ENCODE data around the gene MACROD2.

The MACROD2 gene

DNA sequence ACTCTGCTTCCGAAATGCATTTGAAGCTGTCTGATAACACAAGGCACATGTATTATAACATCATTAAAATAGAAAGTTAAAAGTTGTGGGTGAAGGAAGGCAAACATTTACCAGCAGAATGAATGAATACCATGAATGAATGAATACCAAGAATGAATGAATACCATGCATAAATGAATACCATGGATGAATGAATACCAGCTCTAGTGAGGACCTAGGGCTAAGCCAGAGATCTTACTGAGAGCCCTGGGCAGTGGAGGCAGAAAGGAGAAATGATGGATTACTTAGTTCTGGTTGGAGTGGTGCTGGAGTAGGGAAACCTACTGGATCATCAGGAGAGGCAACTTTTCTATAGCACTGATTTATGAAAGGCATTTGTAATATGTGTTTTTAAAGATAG is 1579.9 kb downstream of the MACROD2 start:
- Mint-ChIP-seq H3K4me1 (ENCODE audit: low read depth) (no peaks in the 10 kb centered on the region), H3K27me3 (ENCODE audit: low read depth) (no peaks in the 10 kb centered on the region), H3K27ac (no peak overlapping the region), H3K9me3 (peaks cover 20% of the 10 kb centered on the region), H3K36me3 (ENCODE audit: low read depth) (no peaks in the 10 kb centered on the region), H3K4me3 (no peak overlapping the region)
- DNase-seq (ENCODE audit: low spot score), result no peak

DNA sequence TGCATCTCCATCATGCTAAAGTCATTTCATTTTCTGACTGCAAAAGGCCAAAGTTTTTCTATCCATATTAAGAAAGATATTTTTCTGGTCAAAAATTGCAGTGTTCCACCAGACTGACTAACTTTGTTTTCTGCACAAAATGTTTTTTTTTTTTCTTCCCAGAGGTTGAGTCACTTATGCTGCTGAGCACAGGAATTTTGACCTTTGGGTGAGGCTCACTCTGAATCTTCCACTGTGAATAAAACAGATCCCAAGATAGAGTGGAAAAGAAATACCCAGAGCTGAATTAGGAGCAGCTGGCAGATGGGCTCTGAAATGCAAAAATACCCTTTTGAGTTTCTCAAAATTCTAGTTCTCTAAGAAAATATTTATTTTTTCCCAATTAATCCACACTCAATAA is 1581.1 kb downstream of the MACROD2 start:
- Mint-ChIP-seq H3K27me3 (ENCODE audit: low read depth) (no peaks in the 10 kb centered on the region), H3K9me3 (peaks cover 13% of the 10 kb centered on the region), H3K27ac (no peak overlapping the region), H3K36me3 (ENCODE audit: low read depth) (no peaks in the 10 kb centered on the region), H3K4me1 (ENCODE audit: low read depth) (no peaks in the 10 kb centered on the region), H3K4me3 (no peak overlapping the region)
- DNase-seq (ENCODE audit: low spot score), result no peak

DNA sequence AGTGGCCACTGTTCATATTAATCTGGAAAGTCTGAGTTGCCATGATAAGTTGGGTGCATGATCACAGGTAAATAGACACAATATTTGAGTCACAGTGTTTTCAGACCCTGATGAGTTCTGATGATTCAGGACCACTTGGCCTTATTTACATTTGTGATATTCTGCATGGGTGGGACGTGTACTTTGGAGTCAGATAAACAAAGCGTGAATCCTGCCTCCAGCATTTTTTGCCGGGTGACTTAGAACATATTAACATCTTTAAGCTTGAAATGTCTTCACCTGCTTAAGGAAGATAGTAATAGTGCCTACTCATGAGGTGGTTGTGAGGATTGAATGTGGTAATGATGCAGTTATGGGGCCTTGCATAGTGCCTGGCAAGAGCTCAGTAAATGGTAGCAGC is 1582.8 kb downstream of the MACROD2 start:
- H3K36me3 Mint-ChIP-seq (ENCODE audit: low read depth), result no peaks in the 10 kb centered on the region
- H3K27me3 Mint-ChIP-seq (ENCODE audit: low read depth), result no peaks in the 10 kb centered on the region
- DNase-seq (ENCODE audit: low spot score), result no peak
- no peaks in the 10 kb centered on the region for H3K4me1 Mint-ChIP-seq (ENCODE audit: low read depth)
- H3K27ac Mint-ChIP-seq, result no peak overlapping the region
- peaks cover 17% of the 10 kb centered on the region for H3K9me3 Mint-ChIP-seq
- no peak overlapping the region for H3K4me3 Mint-ChIP-seq

DNA sequence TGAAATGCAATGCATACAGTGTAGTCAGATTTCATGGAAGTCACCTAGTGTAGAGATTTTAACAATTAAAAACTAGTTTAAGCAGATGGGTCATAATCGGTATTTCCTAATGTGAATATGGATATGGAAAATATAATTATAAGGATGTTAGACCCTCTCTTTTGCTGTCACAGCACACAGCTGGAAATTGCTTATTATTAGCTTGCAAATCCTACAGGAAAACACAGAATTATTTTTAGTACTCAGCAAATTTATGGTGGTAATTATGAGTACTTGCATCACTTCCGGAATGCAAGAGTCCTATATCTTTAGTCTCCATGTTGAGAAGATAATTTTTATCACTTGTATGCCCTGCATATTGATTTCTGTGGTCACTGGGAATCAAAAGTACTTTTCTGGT is 1584.4 kb downstream of the MACROD2 start:
- Mint-ChIP-seq H3K4me3 (no peak overlapping the region), H3K27ac (no peak overlapping the region), H3K36me3 (ENCODE audit: low read depth) (no peaks in the 10 kb centered on the region), H3K4me1 (ENCODE audit: low read depth) (no peaks in the 10 kb centered on the region), H3K9me3 (peaks cover 19% of the 10 kb centered on the region), H3K27me3 (ENCODE audit: low read depth) (no peaks in the 10 kb centered on the region)
- no peak for DNase-seq (ENCODE audit: low spot score)

DNA sequence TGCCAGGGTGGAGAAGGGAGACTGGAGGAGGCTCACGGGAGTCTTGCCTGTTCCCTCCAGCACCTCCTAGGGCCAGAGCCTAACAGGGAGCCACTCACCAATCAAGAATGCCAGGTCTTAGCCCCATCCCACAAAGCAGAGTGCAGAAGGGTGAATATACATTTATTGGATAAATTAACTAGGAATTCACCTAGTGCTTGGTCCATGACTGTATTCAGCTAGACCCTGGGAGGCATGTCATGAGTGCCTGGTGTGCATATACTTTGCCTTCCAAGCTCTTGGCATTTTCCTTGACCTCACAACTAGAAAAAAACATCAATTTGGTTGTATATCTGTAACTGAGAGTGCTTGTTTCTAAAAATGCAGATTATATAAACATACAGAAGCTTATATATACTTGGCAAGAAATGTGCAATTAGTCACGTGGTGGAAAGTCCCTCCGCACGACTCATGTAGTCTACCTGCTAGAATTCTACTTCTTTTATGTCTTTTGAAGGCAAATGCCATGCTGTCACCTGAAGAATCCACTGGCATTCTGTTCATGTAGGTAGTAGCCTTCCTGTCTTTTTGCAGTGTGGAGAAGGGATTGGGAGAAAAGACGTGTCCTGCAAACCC is 1586.9 kb downstream of the MACROD2 start:
- no peak overlapping the region for H3K27ac Mint-ChIP-seq

DNA sequence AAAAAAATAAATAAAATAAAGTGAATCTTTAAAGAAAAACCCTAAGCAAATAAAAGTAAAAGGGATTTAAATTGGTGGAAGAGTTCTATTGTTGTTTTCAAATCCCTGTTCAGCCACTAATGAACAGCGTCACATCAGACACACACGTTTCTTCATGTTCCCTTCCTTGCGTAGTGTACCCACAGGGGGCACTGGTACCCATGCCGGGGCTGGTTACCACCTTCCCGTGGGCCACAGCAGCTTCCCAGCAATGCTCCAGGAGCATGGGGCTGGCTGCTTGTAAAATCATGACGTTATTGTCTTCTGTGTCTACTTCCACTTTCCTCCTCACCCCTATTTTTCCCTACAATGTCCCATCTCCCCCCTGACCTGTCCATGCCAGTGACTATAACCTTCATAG is 1589.2 kb downstream of the MACROD2 start:
- Mint-ChIP-seq H3K9me3 (peaks cover 24% of the 10 kb centered on the region), H3K4me1 (ENCODE audit: low read depth) (no peaks in the 10 kb centered on the region), H3K4me3 (no peak overlapping the region), H3K27ac (no peak overlapping the region), H3K36me3 (ENCODE audit: low read depth) (no peaks in the 10 kb centered on the region), H3K27me3 (ENCODE audit: low read depth) (no peaks in the 10 kb centered on the region)
- no peak for DNase-seq (ENCODE audit: low spot score)

More for the DNA sequence above, 1586.9 kb downstream of the MACROD2 start:
- Mint-ChIP-seq H3K4me1 (ENCODE audit: low read depth) (no peaks in the 10 kb centered on the region), H3K36me3 (ENCODE audit: low read depth) (no peaks in the 10 kb centered on the region), H3K9me3 (peaks cover 23% of the 10 kb centered on the region), H3K27me3 (ENCODE audit: low read depth) (no peaks in the 10 kb centered on the region), H3K4me3 (no peak overlapping the region)
- DNase-seq (ENCODE audit: low spot score), result no peak

DNA sequence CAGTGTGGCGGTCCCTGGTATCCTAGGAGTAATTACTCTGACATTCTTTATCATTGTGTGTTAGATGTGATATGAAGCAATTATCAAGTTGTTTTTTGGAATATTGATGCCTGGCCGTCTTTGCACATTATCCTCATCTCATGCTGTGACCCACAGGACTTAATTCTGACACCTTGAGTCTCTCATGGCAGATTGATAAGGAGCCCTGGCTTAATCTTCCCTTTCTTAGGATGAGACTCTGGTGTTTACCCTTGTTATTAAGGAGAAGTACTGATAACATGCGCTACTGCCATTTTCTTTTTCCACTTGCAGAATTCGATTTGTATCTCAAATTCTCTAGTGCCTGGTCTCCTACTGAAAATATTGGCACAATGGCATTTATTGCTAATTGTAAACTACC is 1597.8 kb downstream of the MACROD2 start:
- no peak overlapping the region for H3K4me3 Mint-ChIP-seq
- H3K27me3 Mint-ChIP-seq (ENCODE audit: low read depth), result no peaks in the 10 kb centered on the region
- peaks cover 9% of the 10 kb centered on the region for H3K9me3 Mint-ChIP-seq
- DNase-seq (ENCODE audit: low spot score), result no peak
- no peaks in the 10 kb centered on the region for H3K4me1 Mint-ChIP-seq (ENCODE audit: low read depth)
- no peak overlapping the region for H3K27ac Mint-ChIP-seq
- no peaks in the 10 kb centered on the region for H3K36me3 Mint-ChIP-seq (ENCODE audit: low read depth)

DNA sequence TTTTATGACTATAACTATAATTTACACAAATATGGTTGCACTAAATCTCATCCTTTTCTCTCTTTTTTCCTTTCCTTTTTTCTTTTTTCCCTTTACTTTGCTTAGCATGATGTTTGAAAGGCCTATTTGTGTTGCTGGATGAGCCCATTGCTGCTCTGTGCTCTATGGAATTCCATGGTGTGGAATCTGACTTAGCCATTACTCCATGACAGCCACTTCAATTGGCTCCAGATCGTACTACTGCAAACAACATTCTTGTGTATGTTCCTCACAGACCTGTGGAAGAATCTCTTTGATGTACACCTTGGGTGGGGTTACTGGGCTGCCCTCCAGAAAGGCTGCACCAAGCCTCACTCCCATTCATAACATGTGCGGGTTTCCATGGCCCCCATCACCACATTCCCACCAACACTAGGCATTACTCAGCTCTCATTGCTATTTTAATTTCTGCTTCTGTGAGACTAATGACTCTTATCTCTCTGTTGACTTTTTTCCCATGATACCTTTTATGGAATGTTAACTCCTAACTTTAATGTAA is 1598.9 kb downstream of the MACROD2 start:
- H3K36me3 Mint-ChIP-seq (ENCODE audit: low read depth), result no peaks in the 10 kb centered on the region
- H3K9me3 Mint-ChIP-seq, result peaks cover 3% of the 10 kb centered on the region
- no peak overlapping the region for H3K27ac Mint-ChIP-seq
- DNase-seq (ENCODE audit: low spot score), result no peak
- no peak overlapping the region for H3K4me3 Mint-ChIP-seq
- no peaks in the 10 kb centered on the region for H3K4me1 Mint-ChIP-seq (ENCODE audit: low read depth)
- no peaks in the 10 kb centered on the region for H3K27me3 Mint-ChIP-seq (ENCODE audit: low read depth)

DNA sequence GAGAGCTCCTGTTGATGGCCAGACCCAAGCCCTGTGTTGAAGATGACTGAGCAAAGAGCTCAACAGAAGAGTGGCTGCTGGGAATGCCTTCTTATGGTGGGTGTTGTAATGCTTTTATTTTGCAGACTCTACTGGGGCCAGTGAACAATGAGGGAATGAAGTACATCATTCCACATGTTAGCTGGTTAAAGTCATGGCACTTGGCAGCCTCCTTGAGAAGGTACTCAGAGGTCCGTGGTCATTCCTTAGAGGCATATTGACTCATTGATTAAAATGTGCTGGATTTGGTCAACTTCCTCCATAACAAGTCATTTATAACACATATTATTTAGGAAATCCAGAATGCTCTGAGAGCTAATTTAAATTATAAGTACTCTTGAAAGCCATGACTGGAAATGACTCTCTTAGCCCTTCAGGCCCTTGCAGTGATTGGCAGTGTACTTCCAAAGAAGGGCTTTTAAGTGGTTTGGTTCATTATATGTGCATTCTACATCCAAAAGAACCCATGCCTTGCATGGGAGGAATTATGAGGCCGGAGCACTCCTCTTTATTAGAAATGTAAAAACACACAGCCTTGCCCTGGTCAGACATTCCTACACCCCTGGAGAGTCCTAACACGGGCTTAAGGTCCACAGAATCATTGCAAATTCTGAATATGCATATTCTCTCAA is 1601.0 kb downstream of the MACROD2 start:
- Mint-ChIP-seq H3K9me3 (peaks cover 12% of the 10 kb centered on the region), H3K4me3 (no peak overlapping the region), H3K36me3 (ENCODE audit: low read depth) (no peaks in the 10 kb centered on the region), H3K4me1 (ENCODE audit: low read depth) (no peaks in the 10 kb centered on the region), H3K27ac (no peak overlapping the region), H3K27me3 (ENCODE audit: low read depth) (no peaks in the 10 kb centered on the region)
- DNase-seq (ENCODE audit: low spot score), result no peak

DNA sequence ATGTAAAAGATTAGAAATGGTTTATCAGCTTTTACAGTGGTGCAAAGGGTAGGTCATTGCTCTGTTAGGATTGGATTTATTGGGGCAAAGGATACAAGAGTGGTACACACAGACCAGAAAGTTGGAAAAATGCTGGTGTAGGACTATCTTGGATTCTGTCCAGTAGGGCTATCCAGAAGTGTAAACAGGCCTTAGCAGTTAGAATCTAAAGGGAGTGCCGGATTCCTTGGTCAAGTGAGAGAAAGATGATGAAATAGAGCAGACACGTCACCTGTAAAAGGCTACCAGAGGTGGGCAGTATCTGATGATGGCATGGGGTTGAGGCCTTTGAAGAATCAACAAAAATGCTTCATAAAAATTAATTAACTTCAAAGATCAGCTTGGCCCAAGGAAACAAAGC is 1602.0 kb downstream of the MACROD2 start:
- no peaks in the 10 kb centered on the region for H3K27me3 Mint-ChIP-seq (ENCODE audit: low read depth)
- H3K36me3 Mint-ChIP-seq (ENCODE audit: low read depth), result no peaks in the 10 kb centered on the region
- peaks cover 12% of the 10 kb centered on the region for H3K9me3 Mint-ChIP-seq
- no peaks in the 10 kb centered on the region for H3K4me1 Mint-ChIP-seq (ENCODE audit: low read depth)
- H3K27ac Mint-ChIP-seq, result no peak overlapping the region
- no peak for DNase-seq (ENCODE audit: low spot score)
- no peak overlapping the region for H3K4me3 Mint-ChIP-seq

DNA sequence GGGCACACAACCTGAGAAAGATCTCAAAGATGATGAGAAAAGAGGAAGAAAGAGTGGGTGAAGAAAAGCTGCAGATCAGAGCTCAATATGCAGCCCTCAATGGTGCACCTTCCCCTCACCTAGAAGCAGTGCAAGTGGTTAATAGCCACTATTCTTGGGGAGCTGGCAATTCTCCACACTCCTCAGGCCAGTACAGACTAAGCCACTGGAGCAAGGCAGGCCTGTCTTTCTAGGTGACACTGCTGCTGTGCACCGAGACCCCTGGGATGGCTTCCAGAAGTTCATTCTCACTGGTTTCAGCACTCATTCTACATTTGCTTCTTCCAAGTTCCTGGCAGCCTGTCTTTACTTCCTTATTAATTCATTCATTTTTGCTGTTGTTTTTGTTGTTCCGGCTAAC is 1604.6 kb downstream of the MACROD2 start:
- DNase-seq (ENCODE audit: low spot score), result no peak

DNA sequence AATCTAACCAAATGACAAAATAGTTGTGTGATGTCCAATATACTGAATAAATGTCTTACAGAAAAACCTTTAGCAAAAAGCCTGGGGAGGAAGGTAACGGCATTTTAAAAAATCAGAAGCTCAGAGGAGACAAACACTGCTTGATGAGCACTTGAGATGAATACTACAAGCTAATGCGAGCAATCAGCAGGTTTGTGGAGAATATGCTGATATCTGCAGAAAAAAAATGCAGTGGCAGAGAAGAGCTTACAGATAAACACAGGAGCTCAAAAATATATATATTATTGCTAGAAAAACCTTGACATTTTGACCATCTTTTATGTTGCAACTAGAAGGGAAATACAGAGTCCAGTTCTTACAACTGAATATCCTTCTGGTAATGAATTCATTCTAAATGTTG is 1605.2 kb downstream of the MACROD2 start:
- Mint-ChIP-seq H3K4me3 (no peak overlapping the region), H3K9me3 (peaks cover 11% of the 10 kb centered on the region), H3K4me1 (ENCODE audit: low read depth) (no peaks in the 10 kb centered on the region), H3K36me3 (ENCODE audit: low read depth) (no peaks in the 10 kb centered on the region), H3K27me3 (ENCODE audit: low read depth) (no peaks in the 10 kb centered on the region), H3K27ac (no peak overlapping the region)
- DNase-seq (ENCODE audit: low spot score), result no peak

More for the DNA sequence above, 1604.6 kb downstream of the MACROD2 start:
- Mint-ChIP-seq H3K27me3 (ENCODE audit: low read depth) (no peaks in the 10 kb centered on the region), H3K27ac (no peak overlapping the region), H3K36me3 (ENCODE audit: low read depth) (no peaks in the 10 kb centered on the region), H3K4me3 (no peak overlapping the region), H3K9me3 (peaks cover 10% of the 10 kb centered on the region), H3K4me1 (ENCODE audit: low read depth) (no peaks in the 10 kb centered on the region)

DNA sequence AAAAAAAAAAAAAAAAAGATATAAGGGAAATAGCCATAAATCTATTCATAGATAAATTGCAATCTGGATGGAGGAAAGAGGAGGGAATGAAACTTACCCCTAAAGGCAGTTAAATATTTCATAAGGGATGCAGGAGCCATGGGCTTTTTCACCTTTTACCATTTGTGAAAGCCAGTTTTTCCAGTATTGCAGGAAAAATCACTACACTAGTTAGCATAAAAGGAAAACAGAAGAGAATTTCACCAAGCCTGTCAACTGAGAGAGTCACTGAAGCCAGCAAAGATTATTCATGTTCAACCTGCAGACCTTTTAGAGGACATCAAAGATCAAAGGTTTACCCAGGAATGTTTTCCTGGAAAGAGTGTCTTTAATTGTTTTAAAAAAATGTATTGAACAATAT is 1608.2 kb downstream of the MACROD2 start:
- H3K4me3 Mint-ChIP-seq, result no peak overlapping the region

DNA sequence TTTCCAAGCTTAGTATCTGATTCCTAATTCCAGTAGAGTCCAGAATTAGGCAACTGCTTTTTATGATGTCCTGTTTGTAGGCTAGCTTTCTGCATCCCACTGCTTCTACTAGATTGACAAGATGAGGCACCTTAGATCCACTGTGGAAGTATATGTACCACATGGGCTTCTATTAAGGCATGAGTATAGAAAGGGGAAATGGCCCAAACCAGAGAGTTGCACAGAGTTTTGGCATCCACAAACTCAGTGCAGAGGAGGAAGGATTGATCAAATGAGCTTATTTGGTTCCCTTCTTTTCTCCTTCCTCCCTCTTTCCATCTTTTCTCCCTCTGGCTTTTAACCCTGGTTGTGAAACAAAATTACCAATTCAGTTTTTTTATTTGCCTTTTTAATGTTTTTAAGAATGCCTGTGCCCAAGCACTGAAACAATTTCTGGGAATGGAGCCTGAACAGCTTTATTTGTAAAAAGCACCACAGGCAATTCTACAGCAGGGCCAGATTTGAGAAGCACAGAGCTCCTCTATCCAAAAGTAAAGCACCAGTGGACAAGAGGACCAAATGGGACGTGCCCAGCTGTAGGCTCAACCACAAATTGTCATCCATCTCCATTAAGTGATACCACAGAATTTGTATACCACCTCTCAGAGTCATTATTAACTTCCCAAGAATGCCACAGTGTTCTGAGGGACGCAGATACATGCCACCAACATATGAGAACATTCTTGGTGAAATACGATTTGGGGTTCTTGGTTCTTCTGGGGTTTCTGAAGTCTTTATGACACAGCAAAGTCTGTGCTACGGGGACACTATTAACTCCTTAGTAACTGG is 1608.9 kb downstream of the MACROD2 start:
- Mint-ChIP-seq H3K4me1 (ENCODE audit: low read depth) (no peaks in the 10 kb centered on the region), H3K27me3 (ENCODE audit: low read depth) (no peaks in the 10 kb centered on the region), H3K4me3 (no peak overlapping the region), H3K27ac (no peak overlapping the region), H3K9me3 (peaks cover 25% of the 10 kb centered on the region), H3K36me3 (ENCODE audit: low read depth) (no peaks in the 10 kb centered on the region)
- DNase-seq (ENCODE audit: low spot score), result no peak

More for the DNA sequence above, 1608.2 kb downstream of the MACROD2 start:
- no peak for DNase-seq (ENCODE audit: low spot score)
- Mint-ChIP-seq H3K4me1 (ENCODE audit: low read depth) (no peaks in the 10 kb centered on the region), H3K9me3 (peaks cover 20% of the 10 kb centered on the region), H3K27me3 (ENCODE audit: low read depth) (no peaks in the 10 kb centered on the region), H3K27ac (no peak overlapping the region), H3K36me3 (ENCODE audit: low read depth) (no peaks in the 10 kb centered on the region)
